AG10803 (cell line): Measurements from ENCODE around the gene PRODH.
"Not testable (repeated sequence)": the region's sequence is repeated elsewhere in the genome, so short reads cannot be mapped to it uniquely, and the experiment has no call there.

Experiments
- DNase-seq: peaks from one replicate; pipeline ENCODE4 v3.0.0; 2010; ENCODE audit warnings: low read depth
- H3K4me3 ChIP-seq: 2 replicates; pipeline ENCODE4 v1.5.1; 2011; ENCODE audit warnings: mild to moderate bottlenecking, low read length, control low read depth
- TF ChIP-seq, protein P1 (sequence below): conservative IDR thresholded peaks from 2 replicates; pipeline ENCODE4 v1.5.1; 2011; ENCODE audit warnings: mild to moderate bottlenecking, low read length, control low read depth, inconsistent platforms

The PRODH gene

GRCh38 chr22:18911535-18911934 is 24.6 kb downstream of the PRODH start:
- H3K4me3 ChIP-seq, DNase-seq: not testable (repeated sequence)

- TF ChIP-seq, protein P1, sequence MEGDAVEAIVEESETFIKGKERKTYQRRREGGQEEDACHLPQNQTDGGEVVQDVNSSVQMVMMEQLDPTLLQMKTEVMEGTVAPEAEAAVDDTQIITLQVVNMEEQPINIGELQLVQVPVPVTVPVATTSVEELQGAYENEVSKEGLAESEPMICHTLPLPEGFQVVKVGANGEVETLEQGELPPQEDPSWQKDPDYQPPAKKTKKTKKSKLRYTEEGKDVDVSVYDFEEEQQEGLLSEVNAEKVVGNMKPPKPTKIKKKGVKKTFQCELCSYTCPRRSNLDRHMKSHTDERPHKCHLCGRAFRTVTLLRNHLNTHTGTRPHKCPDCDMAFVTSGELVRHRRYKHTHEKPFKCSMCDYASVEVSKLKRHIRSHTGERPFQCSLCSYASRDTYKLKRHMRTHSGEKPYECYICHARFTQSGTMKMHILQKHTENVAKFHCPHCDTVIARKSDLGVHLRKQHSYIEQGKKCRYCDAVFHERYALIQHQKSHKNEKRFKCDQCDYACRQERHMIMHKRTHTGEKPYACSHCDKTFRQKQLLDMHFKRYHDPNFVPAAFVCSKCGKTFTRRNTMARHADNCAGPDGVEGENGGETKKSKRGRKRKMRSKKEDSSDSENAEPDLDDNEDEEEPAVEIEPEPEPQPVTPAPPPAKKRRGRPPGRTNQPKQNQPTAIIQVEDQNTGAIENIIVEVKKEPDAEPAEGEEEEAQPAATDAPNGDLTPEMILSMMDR, result no peak
- no peak overlapping the region for H3K4me3 ChIP-seq
- DNase-seq, result no peak
Observed at GRCh38 chr22:18909556-18909955, 26.5 kb downstream of the PRODH start.

DNA sequence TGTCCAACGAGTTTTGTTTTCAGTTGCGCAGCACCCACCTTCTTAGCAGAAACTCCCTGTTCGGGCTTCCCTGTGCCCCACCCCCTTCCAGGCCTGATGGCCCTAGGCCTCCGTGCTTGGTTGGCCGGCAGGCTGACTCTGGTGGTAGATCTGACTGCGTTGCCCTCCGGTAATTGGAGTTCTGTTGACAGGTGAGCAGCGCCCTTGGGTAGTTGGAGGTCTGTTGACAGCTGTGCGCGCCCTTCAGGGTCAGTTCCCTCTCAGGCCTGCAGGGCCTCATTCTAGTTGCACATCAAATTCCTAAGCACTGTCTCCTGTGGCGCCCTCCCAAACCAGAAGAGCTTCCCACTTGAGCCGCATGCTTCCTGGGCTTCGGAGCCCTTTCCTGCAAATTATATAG is 29.2 kb downstream of the PRODH start:
- no peak overlapping the region for H3K4me3 ChIP-seq
- DNase-seq, result no peak
- TF ChIP-seq, protein P1, result no peak

GRCh38 chr22:18906410-18906745 is 29.7 kb downstream of the PRODH start:
- H3K4me3 ChIP-seq, DNase-seq: not testable (repeated sequence)

DNA sequence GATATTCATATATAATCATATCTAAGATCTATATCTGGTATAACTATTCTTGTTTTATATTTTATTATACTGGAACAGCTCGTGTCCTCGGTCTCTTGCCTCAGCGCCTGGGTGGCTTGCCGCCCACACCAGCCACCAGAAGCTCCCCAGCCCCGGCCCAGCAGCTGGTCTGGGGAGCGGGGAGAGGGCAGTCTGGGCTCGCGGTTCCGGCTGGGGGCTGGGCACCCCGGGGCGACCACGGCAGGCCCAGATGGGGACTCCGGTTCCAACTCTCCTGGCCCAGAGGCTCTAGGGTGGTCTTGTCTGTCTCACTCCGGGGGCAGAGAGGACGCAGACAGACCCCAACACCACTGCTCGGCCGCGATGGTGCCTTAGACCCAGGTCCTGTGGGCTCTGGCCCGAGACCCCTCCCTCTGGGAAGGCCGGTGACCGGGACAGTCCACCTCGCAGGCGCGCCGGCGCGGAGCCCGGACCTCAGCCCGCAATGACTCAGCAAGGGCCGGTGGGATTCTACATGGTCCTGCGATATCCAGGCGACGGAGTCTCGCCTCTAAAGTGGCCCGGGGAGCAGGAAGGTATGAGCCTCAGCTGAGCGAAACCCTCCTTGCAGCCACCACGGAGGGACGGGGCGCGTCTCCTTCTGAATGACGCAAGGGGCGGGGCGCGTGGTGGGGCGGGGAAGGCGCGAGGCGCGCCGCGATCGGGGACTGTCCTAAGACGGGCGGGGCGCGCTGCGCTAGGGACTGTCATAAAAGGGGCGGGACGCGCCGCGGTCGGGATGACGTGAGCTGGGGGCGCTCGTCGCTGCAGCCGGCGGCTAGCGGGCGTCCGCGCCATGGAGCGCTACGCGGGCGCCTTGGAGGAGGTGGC is 30.3 kb downstream of the PRODH start, which contains the start of gene DGCR6:
Gene DGCR6, plus strand, starts transcription at position 781 of the 870 bp plus-strand sequence. Its CDS starts 55 bp downstream, at position 836.
- no peak within 1 kb of the TSS for H3K4me3 ChIP-seq
- TF ChIP-seq, protein P1, result no peak

GRCh38 chr22:18896037-18896657 is 39.9 kb downstream of the PRODH start:
- H3K4me3 ChIP-seq, DNase-seq: not testable (repeated sequence)

More for the DNA sequence above, 30.3 kb downstream of the PRODH start, which contains the start of gene DGCR6:
- DNase-seq, result no peak

- not testable (repeated sequence) for DNase-seq, H3K4me3 ChIP-seq
Observed at GRCh38 chr22:18893775-18894174, 42.3 kb downstream of the PRODH start.

DNA sequence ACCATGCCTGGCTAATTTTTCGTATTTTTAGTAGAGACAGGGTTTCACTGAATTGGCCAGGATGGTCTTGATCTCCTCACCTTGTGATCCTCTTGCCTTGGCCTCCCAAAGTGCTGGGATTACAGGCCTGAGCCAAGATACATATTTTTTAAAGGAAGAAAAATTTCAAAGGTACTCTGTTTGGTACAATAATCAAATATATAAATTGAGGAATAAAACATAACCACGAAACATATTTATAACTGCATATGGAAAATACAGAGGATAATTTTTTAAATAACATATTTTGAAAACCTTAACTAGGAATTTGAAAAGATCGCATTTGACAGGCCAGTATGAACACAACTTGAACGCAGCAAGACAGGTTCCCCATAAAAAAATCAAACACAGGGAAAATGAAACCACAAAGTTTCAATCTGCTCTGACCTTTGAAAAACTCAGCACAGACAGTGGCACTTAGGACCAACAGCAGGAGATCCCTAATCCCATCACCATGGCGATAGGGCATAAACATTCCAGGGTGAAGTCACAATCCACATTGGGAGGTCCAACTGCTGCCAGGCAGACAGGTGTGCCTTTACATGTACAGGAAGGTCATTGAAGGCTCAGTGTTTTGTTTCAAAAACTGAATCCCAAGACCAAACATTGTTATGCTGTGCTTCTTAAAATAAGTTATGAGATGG is 45.4 kb downstream of the PRODH start:
- not testable (repeated sequence) for DNase-seq, H3K4me3 ChIP-seq

- TF ChIP-seq, protein P1, result no peak
- DNase-seq, result no peak
- H3K4me3 ChIP-seq, result no peak overlapping the region
Observed at GRCh38 chr22:18888115-18888514, 48.0 kb downstream of the PRODH start.

- H3K4me3 ChIP-seq, DNase-seq: not testable (repeated sequence)
Observed at GRCh38 chr22:18884465-18884864, 51.6 kb downstream of the PRODH start.

DNA sequence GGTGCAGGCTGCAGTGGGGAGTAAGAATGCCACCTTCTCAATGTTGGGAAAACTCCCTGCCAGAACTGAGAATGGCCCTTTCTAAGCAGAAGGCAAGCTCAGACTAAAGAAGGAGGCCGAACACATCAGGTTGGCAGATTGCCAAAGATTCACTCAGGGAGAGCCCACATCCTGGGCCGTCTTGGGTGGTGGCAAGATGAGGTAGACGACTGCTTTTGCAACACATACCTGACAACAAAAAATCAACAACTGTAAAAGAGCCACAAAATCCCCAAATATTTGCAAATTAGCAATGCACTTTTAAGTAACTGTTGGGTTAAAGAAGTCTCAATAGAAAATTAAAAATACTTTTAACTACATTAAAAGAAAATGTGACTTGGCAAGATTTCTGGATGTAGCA is 54.8 kb downstream of the PRODH start:
- H3K4me3 ChIP-seq, DNase-seq: not testable (repeated sequence)
